Left ventricle myocardium inferior (tissue), 1 donor: ENCODE data around the gene CFAP46. TPM values are rescaled to one million over a fixed set of nuclear protein-coding genes. Genes with fewer than 3 reads are reported as not detected.

Experiments used
- DNase-seq: peaks from one replicate; pipeline ENCODE4 v3.0.0-alpha.2; 2020
- H3K27ac ChIP-seq: fragments of 200-600 bp; replicated peaks from 2 replicates; pipeline ENCODE4 v1.8.0; 2021
- H3K27me3 ChIP-seq: fragments of 200-600 bp; 2 replicates; pipeline ENCODE4 v1.8.0; 2021; ENCODE audit warnings: low read depth
- H3K36me3 ChIP-seq: fragments of 200-600 bp; 2 replicates; pipeline ENCODE4 v1.8.0; 2021
- H3K4me1 ChIP-seq: fragments of 200-600 bp; 2 replicates; pipeline ENCODE4 v1.8.0; 2021
- H3K4me3 ChIP-seq: fragments of 200-600 bp; 2 replicates; pipeline ENCODE4 v1.8.0; 2021; ENCODE audit warnings: mild to moderate bottlenecking, moderate library complexity
- H3K9me3 ChIP-seq: fragments of 200-600 bp; replicated peaks from 2 replicates; pipeline ENCODE4 v1.8.0; 2021
- intact Hi-C: fragments of 100-400 bp; cut with micrococcal nuclease; formaldehyde crosslinking; loops from one replicate; pipeline ENCODE4 v1.11.0; 2022
- total RNA-seq: library from RNA; stranded (reverse); fragmentation: NEBNext Ultra II Directional; extraction: Animal tissue kit (Norgen Biotek cat#: 25700); gene quantifications from one replicate; pipeline ENCODE4 v1.2.1, GENCODE V29; 2021
- TF ChIP-seq, protein P1 (sequence below): fragments of 200-600 bp; IDR thresholded peaks from 2 replicates; pipeline ENCODE4 v1.8.0; 2021; ENCODE audit warnings: antibody characterized with exemption, mild to moderate bottlenecking, borderline replicate concordance
- donor health status: DM: no; HTN: yes; CAD: no; lungs with severe emphysema.

Gene CFAP46
- total RNA-seq, 1 donor from 2014 or later, result 0.99 TPM

GRCh38 chr10:132909491-132910071, 32.8 kb downstream of the CFAP46 start:
- H3K27me3 ChIP-seq, result peaks cover 17% of the 10 kb centered on the region

DNA sequence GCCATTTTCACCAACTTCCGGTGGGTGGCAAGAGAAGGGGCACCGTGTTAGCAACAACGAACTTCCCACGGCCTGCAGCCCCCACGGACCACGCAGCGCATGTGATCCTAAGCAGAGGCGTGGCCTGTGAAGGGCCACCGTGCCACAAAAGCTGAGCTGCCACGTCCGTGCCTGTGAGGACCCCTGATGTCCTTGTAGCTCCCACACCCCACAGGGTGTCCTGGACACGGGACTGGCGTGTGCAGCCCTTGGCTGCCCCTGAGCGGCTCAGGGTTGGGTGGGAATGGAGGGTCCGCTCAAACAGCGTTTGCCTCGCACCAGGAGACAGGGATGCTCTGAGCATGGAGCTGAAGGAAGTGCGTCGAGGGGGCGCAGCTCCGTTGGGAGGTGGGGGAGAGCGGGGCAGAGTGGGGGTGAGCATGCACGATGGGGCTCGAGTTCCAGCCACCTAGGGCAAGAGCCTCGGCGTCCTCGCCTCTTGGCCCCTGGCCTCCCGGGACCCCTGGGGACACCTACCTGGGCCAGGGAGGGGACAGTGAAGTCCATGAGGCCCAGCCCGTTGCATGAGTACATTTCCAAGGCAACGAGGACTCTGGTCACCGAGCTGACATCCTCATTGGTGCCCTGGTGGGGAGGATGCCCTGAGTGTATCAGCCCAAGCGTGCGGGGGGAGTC, 33.6 kb downstream of the CFAP46 start:
- no peak overlapping the region for H3K27ac ChIP-seq
- TF ChIP-seq, protein P1, sequence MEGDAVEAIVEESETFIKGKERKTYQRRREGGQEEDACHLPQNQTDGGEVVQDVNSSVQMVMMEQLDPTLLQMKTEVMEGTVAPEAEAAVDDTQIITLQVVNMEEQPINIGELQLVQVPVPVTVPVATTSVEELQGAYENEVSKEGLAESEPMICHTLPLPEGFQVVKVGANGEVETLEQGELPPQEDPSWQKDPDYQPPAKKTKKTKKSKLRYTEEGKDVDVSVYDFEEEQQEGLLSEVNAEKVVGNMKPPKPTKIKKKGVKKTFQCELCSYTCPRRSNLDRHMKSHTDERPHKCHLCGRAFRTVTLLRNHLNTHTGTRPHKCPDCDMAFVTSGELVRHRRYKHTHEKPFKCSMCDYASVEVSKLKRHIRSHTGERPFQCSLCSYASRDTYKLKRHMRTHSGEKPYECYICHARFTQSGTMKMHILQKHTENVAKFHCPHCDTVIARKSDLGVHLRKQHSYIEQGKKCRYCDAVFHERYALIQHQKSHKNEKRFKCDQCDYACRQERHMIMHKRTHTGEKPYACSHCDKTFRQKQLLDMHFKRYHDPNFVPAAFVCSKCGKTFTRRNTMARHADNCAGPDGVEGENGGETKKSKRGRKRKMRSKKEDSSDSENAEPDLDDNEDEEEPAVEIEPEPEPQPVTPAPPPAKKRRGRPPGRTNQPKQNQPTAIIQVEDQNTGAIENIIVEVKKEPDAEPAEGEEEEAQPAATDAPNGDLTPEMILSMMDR, result no peak
- intact Hi-C loops, result no loop called here
- H3K9me3 ChIP-seq, result peaks cover 17% of the 10 kb centered on the region
- peaks cover 17% of the 10 kb centered on the region for H3K27me3 ChIP-seq
- DNase-seq, result no peak
- H3K4me3 ChIP-seq, result no peak overlapping the region
- H3K36me3 ChIP-seq, result no peaks in the 10 kb centered on the region
- no peaks in the 10 kb centered on the region for H3K4me1 ChIP-seq

More at GRCh38 chr10:132909491-132910071, 32.8 kb downstream of the CFAP46 start:
- Histone ChIP-seq H3K4me1 (no peaks in the 10 kb centered on the region), H3K27ac (no peak overlapping the region), H3K4me3 (no peak overlapping the region), H3K36me3 (no peaks in the 10 kb centered on the region), H3K9me3 (peaks cover 16% of the 10 kb centered on the region)
- DNase-seq, result no peak
- TF ChIP-seq, protein P1, result no peak
- intact Hi-C loops, result no loop called here

- Histone ChIP-seq H3K27me3 (peaks cover 14% of the 10 kb centered on the region), H3K9me3 (peaks cover 17% of the 10 kb centered on the region), H3K27ac (no peak overlapping the region), H3K4me3 (no peak overlapping the region), H3K36me3 (no peaks in the 10 kb centered on the region), H3K4me1 (no peaks in the 10 kb centered on the region)
- intact Hi-C loops, result no loop called here
- no peak for DNase-seq
- TF ChIP-seq, protein P1, result no peak
Measured at GRCh38 chr10:132907821-132908620, 34.3 kb downstream of the CFAP46 start.

GRCh38 chr10:132906836-132907235, 35.5 kb downstream of the CFAP46 start:
- H3K36me3 ChIP-seq, result no peaks in the 10 kb centered on the region
- H3K27me3 ChIP-seq, result peaks cover 10% of the 10 kb centered on the region
- DNase-seq, result no peak
- no peak overlapping the region for H3K27ac ChIP-seq
- H3K4me3 ChIP-seq, result no peak overlapping the region
- no peaks in the 10 kb centered on the region for H3K4me1 ChIP-seq
- TF ChIP-seq, protein P1, result no peak
- H3K9me3 ChIP-seq, result peaks cover 17% of the 10 kb centered on the region
- intact Hi-C loops, result no loop called here

GRCh38 chr10:132906106-132906505, 36.3 kb downstream of the CFAP46 start:
- DNase-seq, result no peak
- TF ChIP-seq, protein P1, result no peak
- Histone ChIP-seq H3K9me3 (peaks cover 20% of the 10 kb centered on the region), H3K27me3 (peaks cover 8% of the 10 kb centered on the region), H3K36me3 (no peaks in the 10 kb centered on the region), H3K27ac (no peak overlapping the region), H3K4me3 (no peak overlapping the region), H3K4me1 (no peaks in the 10 kb centered on the region)
- intact Hi-C loops, result no loop called here
